Measurements from ENCODE around the gene DMRTC2.

GRCh38 chr19:41810301-41810700 lies 34.5 kb upstream of the DMRTC2 start:
- TF ChIP-seq, protein P1, sequence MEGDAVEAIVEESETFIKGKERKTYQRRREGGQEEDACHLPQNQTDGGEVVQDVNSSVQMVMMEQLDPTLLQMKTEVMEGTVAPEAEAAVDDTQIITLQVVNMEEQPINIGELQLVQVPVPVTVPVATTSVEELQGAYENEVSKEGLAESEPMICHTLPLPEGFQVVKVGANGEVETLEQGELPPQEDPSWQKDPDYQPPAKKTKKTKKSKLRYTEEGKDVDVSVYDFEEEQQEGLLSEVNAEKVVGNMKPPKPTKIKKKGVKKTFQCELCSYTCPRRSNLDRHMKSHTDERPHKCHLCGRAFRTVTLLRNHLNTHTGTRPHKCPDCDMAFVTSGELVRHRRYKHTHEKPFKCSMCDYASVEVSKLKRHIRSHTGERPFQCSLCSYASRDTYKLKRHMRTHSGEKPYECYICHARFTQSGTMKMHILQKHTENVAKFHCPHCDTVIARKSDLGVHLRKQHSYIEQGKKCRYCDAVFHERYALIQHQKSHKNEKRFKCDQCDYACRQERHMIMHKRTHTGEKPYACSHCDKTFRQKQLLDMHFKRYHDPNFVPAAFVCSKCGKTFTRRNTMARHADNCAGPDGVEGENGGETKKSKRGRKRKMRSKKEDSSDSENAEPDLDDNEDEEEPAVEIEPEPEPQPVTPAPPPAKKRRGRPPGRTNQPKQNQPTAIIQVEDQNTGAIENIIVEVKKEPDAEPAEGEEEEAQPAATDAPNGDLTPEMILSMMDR (IDR thresholded peaks at IDR 0.05) = no peak
- TF ChIP-seq POLR2AphosphoS5 (IDR thresholded peaks at IDR 0.05) (no peak), POLR2A (IDR thresholded peaks at IDR 0.05) (no peak)
